GM18951 (cell line): ENCODE measurements around the gene CDK7.

Experiments used
- POLR2A ChIP-seq: IDR thresholded peaks from 4 replicates; pipeline ENCODE4 v1.6.1; 2011; ENCODE audit warnings: mild to moderate bottlenecking; ENCODE audit not compliant: insufficient read length, insufficient read depth; ENCODE audit errors: extremely low read depth
- in situ Hi-C: fragments of 300-500 bp; cut with MboI; formaldehyde crosslinking; loops from one replicate; pipeline ENCODE4 v1.12.0; 2022; ENCODE audit warnings: low sequenced_read_pairs, mixed read lengths, inconsistent platforms; ENCODE audit not compliant: unreplicated experiment

The CDK7 gene

DNA sequence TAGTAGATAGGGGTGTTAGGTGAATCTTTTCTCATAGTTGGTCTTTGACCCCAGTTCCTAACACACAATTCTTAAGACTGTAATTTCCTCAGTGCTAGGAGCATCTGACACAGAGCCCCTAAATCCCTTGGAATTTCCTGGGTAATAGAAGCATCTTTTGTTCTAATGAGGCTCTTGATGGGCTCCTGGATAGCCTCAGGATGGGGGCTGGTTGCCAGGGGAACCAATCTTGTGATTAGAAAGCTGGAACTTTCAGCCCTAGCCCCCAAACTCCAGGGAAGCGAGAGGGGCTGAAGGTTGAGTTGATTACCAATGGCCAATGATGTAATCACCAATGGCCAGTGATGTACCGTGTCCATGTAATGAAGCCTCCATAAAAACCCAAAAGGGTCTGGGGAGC, 53.4 kb downstream of the CDK7 start:
- in situ Hi-C loops, result no loop called here
- TF ChIP-seq POLR2A, result no peak

DNA sequence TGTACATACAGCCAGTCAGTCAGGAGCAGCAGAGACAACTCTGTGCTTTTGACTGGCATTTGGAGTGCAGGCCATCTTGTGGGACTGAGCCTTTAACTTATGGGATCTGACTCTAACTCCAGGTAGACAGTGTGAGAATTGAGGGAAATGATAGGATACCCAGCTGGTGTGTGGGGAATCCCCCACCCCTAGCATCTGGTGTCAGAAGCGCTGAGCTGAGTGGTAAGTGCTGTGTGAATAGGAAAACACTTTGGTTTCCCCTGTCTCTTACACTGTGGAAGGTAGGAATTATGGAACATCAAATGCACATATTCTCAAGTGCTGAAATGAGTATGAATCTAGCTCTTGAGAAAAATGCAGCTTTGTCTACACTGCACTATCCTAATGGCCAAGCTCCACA, 54.0 kb downstream of the CDK7 start:
- TF ChIP-seq POLR2A, result no peak
- in situ Hi-C loops, result no loop called here

DNA sequence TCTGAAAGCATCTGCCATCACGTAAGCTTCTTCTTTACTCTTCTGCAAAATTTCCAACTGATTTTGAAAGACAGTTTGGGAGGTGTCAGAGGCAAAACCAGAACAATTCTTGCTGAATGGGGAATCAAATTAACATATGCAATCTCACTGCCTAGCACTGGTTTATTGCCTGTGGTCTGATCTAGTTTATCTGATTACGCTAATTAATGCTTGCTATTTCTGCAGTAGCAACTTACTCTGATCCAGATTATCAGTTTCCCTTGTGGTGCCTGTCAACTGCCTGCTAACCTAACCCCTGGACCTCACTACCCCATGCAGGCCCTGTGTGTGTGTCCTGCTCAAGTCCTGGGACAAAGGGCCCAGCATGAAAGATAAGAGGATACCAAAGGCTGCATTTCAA, 57.6 kb downstream of the CDK7 start:
- in situ Hi-C loops, result no loop called here
- no peak for TF ChIP-seq POLR2A

DNA sequence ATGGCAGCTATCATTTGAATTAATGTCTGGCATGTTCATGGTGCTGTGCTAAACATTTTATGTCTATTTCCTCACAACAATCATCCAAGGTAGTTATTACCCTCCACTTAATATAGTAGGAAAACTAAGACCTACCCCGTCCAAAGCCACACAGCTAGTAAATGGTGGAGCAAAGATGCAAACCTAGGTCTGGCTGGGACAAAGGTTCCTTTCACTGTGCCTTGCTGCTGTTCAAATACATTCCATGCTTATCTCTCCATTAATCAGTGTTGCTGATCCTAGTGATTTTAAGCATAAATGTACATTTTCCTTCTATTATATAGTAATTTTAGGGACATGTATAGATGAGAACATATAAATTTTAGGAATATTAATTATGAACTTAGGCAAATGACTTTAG, 59.2 kb downstream of the CDK7 start:
- TF ChIP-seq POLR2A, result no peak
- in situ Hi-C loops, result no loop called here

DNA sequence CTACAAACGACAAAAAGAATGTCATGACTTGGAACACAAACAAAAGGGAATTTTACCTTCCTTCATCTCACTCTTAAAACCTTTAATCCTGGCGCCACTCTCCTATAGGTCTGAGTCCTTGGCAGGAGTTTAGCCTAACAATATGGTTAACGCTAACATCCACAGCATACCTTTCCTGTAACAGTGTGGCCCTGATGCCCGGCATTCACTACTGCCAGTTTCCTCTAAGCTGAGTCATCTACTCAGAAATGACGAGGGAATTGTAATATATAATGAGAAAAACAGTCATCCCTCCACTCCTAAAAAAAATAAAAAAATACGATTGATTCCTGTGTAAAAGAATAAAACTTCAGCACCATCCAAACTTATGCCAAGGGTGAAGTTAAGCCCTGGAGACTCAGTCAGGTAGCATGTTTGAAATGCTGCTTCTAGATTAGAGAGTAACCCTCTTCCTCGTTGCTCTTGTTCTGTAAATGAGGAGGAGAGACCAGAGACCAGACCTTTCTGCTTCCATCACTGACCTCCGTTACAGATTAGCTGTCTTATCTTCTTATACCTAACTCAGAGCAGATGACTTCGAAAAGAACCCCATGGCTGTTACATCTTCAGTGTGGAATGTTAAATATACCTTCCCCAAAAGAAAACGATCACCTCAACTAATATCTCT, 60.5 kb downstream of the CDK7 start:
- no peak for TF ChIP-seq POLR2A
- in situ Hi-C loops, result no loop called here

DNA sequence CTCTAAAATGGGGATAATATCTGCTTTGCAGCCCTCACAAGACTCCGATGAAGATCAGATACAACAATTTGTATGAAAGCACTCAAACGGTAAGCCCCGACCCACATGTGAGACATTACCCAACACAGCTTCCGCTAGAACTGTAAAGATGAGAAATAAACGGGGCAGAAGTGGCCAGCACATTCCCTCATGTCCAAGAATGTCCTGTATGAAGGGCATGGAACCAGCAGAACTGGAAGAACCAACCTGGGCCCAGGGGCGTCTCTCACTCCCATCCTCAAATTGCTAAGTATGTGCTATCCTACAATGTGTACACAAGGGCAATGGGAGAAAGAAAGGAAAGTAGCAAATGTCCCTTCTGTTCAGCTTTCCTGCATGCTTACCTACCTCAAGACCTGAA, 64.9 kb downstream of the CDK7 start:
- no peak for TF ChIP-seq POLR2A
- in situ Hi-C loops, result no loop called here

DNA sequence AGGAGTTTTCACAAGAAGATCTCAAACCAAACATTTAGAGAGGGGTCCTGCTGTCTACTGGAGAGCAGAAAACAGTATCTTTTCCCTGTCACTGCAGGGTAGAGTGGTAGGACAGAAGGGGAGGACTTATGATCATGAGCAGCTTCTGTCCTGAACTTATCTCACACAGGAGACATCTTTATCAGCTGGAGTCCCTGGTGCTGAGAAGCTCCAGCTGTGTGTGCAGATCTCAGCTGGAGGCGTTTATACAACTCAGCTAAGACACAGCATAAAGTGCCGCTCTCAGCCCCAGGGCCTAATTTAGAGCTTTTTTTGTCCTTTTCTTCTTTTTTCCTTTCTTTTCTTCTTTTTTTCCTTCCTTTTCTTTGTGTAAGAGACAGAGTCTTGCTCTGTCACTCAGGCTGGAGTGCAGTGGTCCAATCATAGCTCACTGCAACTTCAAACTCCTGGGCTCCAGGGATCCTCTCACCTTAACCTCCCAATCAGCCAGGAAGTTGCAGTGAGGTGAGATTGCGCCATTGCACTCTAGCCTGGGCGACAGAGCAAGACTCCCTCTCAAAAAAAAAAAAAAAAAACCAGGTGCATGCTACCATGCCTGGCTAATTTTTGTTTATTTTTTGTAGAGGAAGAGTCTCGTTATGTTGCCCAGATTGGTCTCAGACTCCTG, 66.0 kb downstream of the CDK7 start:
- no peak for TF ChIP-seq POLR2A
- in situ Hi-C loops, result no loop called here

DNA sequence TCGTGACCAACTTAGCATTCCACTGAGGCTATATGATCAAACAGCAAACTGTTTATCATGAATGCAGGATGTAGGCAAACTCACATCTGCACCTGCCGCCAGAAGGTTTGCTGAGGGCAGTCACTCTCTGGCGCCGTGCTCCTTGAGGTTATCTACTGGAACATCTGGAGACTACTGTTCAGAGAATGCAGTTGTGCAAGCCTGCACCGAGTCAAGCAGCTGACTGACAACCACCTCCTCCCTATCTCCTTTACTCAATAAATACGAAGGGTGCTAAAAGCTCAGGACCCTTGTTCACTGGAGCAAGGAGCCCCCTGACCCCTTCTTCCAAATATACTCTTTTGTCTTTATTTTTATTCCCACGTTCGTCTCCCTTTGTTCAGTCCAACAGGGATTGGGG, 70.8 kb downstream of the CDK7 start:
- in situ Hi-C loops, result no loop called here
- no peak for TF ChIP-seq POLR2A

DNA sequence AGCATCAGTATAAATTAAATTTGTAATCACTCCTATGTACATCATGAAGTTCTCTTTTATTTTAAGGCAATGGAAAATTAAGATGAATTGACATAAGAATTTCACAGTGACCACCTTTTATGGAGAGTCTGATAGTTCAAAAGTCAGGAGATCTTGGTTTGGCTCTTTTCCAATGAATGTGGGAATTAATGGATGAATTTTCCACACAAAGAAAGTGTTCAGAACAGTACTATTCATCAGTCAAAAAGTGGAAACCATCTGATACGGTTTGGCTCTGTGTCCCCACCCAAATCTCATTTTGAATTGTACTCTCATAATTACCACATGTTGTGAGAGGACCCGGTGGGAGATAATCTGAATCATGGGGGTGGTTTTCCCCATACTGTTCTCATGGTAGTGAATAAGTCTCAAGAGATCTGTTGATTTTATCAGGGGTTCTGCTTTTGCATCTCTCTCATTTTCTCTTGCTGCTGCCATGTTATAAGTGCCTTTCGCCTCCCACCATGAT, 73.4 kb downstream of the CDK7 start:
- in situ Hi-C loops, result no loop called here
- no peak for TF ChIP-seq POLR2A

DNA sequence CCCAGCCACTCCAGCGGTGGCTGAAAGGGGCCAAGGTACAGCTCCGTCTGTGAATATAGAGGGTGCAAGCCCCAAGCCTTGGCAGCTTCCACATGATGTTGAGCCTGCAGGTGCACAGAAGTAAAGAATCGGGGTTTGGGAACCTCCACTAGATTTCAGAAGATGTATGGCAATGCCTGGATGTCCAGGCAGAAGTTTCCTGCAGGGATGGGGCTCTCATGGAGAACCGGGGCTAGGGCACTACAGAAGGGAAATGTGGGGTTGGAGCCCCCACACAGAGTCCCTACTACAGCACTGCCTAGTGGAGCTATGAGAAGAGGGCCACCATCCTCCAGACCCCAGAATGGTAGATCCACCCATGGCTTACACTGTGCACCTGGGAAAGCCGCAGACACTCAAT, 74.7 kb downstream of the CDK7 start:
- TF ChIP-seq POLR2A, result no peak
- in situ Hi-C loops, result no loop called here

DNA sequence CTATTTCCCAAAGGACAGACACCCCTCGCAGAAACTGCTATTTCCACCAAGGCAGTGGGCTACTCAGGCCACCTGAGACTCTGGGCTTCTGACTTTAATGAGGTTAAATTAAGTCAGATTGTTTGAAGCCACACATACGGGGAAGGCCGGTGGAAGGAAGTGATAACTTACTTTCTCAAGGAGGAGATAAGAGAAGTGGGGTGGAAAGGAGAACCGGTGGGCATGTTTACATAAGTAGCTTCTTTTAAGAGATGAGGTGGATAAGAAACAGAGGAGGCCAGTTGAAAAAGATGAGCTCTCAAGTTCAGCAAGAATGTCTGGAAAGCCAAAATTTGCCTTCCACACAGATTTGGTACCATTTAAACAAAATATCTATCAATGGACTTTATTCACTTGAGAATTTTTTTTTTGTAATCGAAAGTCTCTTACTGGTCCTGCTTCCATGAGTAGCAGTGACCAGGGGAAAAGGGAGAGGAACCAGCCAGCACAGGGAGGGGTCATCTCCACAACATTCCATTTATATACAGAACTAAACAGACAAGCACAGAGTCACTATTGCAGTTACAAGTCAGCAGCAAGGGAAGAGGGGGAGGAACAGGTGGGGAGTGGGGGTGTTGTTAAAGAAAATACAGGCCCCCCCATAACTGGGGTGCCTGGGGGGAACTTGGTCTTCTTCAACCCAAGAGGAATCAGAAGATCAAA, 77.9 kb downstream of the CDK7 start:
- in situ Hi-C loops, result no loop called here
- TF ChIP-seq POLR2A, result no peak

DNA sequence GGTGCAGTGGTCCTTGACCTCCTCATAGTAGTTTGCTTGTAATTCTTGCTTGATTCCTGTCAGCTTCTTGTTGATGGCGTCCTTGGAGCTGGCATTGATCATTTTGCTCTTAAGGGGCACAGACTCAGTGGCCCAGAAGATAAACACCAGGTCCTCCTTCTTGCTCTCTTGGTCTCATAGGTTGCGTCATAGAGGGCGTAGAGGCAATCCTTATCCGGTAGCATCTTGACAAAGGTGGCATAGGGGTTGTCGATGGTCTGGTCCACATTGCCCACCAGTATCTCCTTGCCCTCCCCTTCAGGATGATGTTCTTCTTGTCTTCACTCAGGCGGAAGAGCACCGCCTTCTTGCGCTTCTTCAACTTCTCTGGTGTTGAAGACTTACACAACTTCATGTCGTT, 78.7 kb downstream of the CDK7 start:
- no peak for TF ChIP-seq POLR2A
- in situ Hi-C loops, result no loop called here

DNA sequence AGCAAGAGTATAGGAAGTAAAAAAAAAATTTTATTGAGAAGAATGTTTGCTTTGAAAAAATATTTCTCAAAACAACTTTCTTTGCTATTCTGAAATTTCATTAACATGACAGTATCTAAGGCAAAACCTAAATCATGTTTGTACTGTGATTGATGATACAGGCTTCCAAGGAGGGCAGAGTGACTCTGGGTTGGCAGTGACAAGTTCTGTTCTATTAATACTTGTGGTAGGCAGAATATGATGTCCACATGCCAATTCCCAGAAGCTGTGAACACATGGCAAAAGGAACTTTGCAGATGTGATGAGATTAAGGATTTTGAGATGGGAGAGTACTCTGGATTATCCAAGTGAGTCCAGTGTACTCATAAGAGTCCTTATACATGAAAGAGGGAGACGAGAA, 81.3 kb downstream of the CDK7 start:
- in situ Hi-C loops, result no loop called here
- no peak for TF ChIP-seq POLR2A

DNA sequence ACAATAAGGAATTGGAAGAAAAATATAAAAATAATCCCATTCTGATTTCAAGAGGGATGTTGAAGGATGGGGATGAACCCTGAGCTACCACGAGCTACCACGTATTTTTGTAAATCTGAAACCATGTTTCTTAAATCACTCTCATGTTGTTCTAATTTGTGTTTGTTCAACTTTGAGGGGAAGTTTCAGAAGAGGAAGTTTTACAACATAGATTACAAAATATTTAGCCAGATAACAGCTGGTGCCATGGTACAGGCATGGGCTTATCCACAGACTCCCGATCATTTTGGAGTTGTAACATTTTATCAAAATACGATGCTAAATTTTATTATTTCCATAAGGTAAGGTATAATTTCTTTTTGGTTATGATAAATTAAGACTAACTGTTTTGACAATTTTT, 82.7 kb downstream of the CDK7 start:
- no peak for TF ChIP-seq POLR2A
- in situ Hi-C loops, result no loop called here

DNA sequence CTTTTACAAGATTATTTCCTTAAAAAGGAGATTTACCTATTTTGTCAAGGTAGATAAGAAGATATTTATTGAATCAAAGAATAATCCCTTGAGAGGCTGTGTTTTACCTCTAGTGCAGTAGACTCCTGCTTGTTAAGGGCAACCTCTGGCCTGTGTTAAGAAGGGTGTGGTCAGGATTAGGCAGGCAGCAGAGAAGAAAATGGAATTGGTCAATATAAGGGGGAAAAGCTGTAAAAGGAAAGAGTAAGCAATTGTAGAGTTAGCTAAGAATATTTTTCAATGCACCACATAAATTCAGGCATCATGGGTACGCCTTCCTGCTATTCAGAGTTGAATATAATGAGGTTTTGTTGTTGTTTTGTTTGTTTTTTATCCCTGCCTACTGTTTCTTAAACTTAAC, 91.7 kb downstream of the CDK7 start:
- in situ Hi-C loops, result no loop called here
- no peak for TF ChIP-seq POLR2A
